LoVo (cell line): ENCODE data around the gene CPNE2.
"Not testable (repeated sequence)": the region's sequence is repeated elsewhere in the genome, so short reads cannot be mapped to it uniquely, and the experiment has no call there.

Source experiments
- DNase-seq: peaks from one replicate; pipeline ENCODE4 v3.0.0-alpha.2; 2016; ENCODE audit warnings: low spot score

The CPNE2 gene

GRCh38 chr16:57098188-57098841 lies 5.9 kb downstream of the CPNE2 start:
- no peak for DNase-seq

GRCh38 chr16:57099965-57100364 lies 7.6 kb downstream of the CPNE2 start:
- not testable (repeated sequence) for DNase-seq

GRCh38 chr16:57100445-57100844 lies 8.1 kb downstream of the CPNE2 start:
- DNase-seq, result no peak

- DNase-seq, result no peak
Observed at GRCh38 chr16:57102888-57103851, 10.8 kb downstream of the CPNE2 start.

- no peak for DNase-seq
Observed at GRCh38 chr16:57104706-57105105, 12.3 kb downstream of the CPNE2 start.

- DNase-seq, result no peak
Observed at GRCh38 chr16:57105184-57105583, 12.8 kb downstream of the CPNE2 start.

GRCh38 chr16:57106767-57107166 lies 14.4 kb downstream of the CPNE2 start:
- DNase-seq, result no peak

GRCh38 chr16:57107321-57107922 lies 15.0 kb downstream of the CPNE2 start:
- no peak for DNase-seq

GRCh38 chr16:57108432-57108831 lies 16.0 kb downstream of the CPNE2 start:
- DNase-seq, result no peak

- DNase-seq, result not testable (repeated sequence)
Observed at GRCh38 chr16:57109259-57110105, 17.1 kb downstream of the CPNE2 start.

GRCh38 chr16:57110937-57111336 lies 18.6 kb downstream of the CPNE2 start:
- DNase-seq, result no peak

GRCh38 chr16:57111420-57111819 lies 19.0 kb downstream of the CPNE2 start:
- no peak for DNase-seq

- DNase-seq, result no peak
Observed at GRCh38 chr16:57112403-57113041, 20.1 kb downstream of the CPNE2 start.

- no peak for DNase-seq
Observed at GRCh38 chr16:57113042-57113453, 20.7 kb downstream of the CPNE2 start.

- DNase-seq, result no peak
Observed at GRCh38 chr16:57113664-57114063, 21.3 kb downstream of the CPNE2 start.

- no peak for DNase-seq
Observed at GRCh38 chr16:57115168-57115513, 22.8 kb downstream of the CPNE2 start.

- DNase-seq, result no peak
Observed at GRCh38 chr16:57115514-57116182, 23.3 kb downstream of the CPNE2 start.

GRCh38 chr16:57118461-57119084 lies 26.2 kb downstream of the CPNE2 start:
- no peak for DNase-seq

GRCh38 chr16:57123216-57123973 lies 31.0 kb downstream of the CPNE2 start:
- no peak for DNase-seq
